Measurements from ENCODE around the gene ALK. TPM values are rescaled to one million over a fixed set of nuclear protein-coding genes. Genes with fewer than 3 reads are reported as not detected.

The ALK gene
- total RNA-seq, 2 donors from 2014 or later = 0.13 to 0.46 TPM

DNA sequence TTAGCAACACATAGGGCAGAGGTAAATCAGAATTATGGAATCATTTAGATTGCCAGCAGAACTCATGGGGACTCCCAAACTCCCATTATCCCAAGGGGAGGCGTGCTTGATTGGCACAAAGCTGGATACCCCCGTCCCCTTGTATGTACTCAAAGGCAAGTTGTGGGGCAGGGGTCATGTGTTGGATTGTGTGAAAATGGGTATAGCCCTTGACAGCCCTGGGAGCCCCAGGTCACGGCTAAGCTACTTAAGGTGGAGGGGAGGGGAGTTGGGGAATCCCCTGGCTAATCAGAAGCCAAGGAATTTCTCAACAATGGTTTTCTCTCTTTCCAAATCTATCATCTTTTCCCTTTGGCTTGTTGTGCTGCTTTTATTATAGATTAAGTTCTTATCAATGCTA is 773.4 kb downstream of the ALK start:
- WGBS, 2 experiments (ENCODE audit: insufficient coverage in 1 of 2, insufficient read length in 1 of 2) = 91% methylated on average over 3 of the region's 3 CpGs; no CpG with 5 or more reads in 1 of the 2 experiments
- H3K9me3 Mint-ChIP-seq = no peaks in the 10 kb centered on the region
- no peaks in the 10 kb centered on the region for H3K27me3 Mint-ChIP-seq (ENCODE audit: insufficient read depth)
- peaks cover 10% of the 10 kb centered on the region for H3K36me3 Mint-ChIP-seq (ENCODE audit: low read depth)
- H3K4me3 ChIP-seq (ENCODE audit: low read length) = no peak overlapping the region
- H3K36me3 ChIP-seq (ENCODE audit: control insufficient read depth, insufficient read depth, low read length) = peaks cover 9% of the 10 kb centered on the region
- peaks cover 13% of the 10 kb centered on the region for H3K4me1 Mint-ChIP-seq
- no peak overlapping the region for H3K4me3 Mint-ChIP-seq
- TF ChIP-seq CTCF (conservative IDR thresholded peaks at IDR 0.05) = no peak
- H3K4me1 ChIP-seq (ENCODE audit: control insufficient read depth, insufficient read depth, low read length) = peaks cover 3% of the 10 kb centered on the region
- H3K27ac Mint-ChIP-seq = no peak overlapping the region
- H3K9ac ChIP-seq (ENCODE audit: extremely low read depth, low read length, poor library complexity, severe bottlenecking) = no peak overlapping the region
- DNase-seq = no peak
- H3K27me3 ChIP-seq (ENCODE audit: control insufficient read depth, insufficient read depth, low read length, poor library complexity, severe bottlenecking) = no peaks in the 10 kb centered on the region
- H3K9me3 ChIP-seq (ENCODE audit: control insufficient read depth, low read length) = no peaks in the 10 kb centered on the region
- H3K27ac ChIP-seq (ENCODE audit: low read depth, low read length) = no peak overlapping the region

GRCh38 chr2:29146197-29146596 is 775.2 kb downstream of the ALK start:
- peaks cover 7% of the 10 kb centered on the region for H3K36me3 ChIP-seq (ENCODE audit: control insufficient read depth, insufficient read depth, low read length)
- peaks cover 3% of the 10 kb centered on the region for H3K4me1 ChIP-seq (ENCODE audit: control insufficient read depth, insufficient read depth, low read length)
- no peak for DNase-seq
- no peaks in the 10 kb centered on the region for H3K27me3 ChIP-seq (ENCODE audit: control insufficient read depth, insufficient read depth, low read length, poor library complexity, severe bottlenecking)
- no peak overlapping the region for H3K4me3 ChIP-seq (ENCODE audit: low read length)
- H3K4me3 Mint-ChIP-seq = no peak overlapping the region
- H3K27ac ChIP-seq (ENCODE audit: low read depth, low read length) = no peak overlapping the region
- no peak overlapping the region for H3K27ac Mint-ChIP-seq
- no peaks in the 10 kb centered on the region for H3K9me3 Mint-ChIP-seq
- H3K4me1 Mint-ChIP-seq = peaks cover 13% of the 10 kb centered on the region
- no peaks in the 10 kb centered on the region for H3K27me3 Mint-ChIP-seq (ENCODE audit: insufficient read depth)
- TF ChIP-seq CTCF (conservative IDR thresholded peaks at IDR 0.05) = no peak
- no peaks in the 10 kb centered on the region for H3K9me3 ChIP-seq (ENCODE audit: control insufficient read depth, low read length)
- H3K36me3 Mint-ChIP-seq (ENCODE audit: low read depth) = peaks cover 2% of the 10 kb centered on the region
- 86 to 93% methylated on average over 1 to 3 of the region's 3 CpGs for WGBS, 2 experiments (ENCODE audit: insufficient coverage in 1 of 2, insufficient read length in 1 of 2)
- no peak overlapping the region for H3K9ac ChIP-seq (ENCODE audit: extremely low read depth, low read length, poor library complexity, severe bottlenecking)

DNA sequence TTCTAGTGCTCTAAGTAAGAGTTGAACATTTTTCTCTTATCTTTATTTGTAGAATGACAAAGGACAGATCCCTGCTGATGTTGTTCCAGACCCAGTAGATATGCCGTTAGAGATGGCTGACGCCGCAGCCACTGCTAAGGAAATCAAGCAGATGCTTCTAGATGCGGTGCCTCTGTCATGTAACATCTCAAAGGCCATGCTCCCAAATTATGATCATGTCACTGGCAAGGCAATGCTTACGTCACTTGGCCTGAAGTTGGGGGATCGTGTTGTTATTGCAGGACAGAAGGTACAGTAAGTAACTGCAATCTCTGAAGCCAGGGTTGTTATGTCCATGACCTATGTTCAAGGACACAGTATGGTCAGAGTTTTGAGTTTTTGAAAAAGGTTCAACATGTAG is 777.7 kb downstream of the ALK start:
- Histone ChIP-seq H3K9ac (ENCODE audit: extremely low read depth, low read length, poor library complexity, severe bottlenecking) (no peak overlapping the region), H3K36me3 (ENCODE audit: control insufficient read depth, insufficient read depth, low read length) (peaks cover 7% of the 10 kb centered on the region), H3K9me3 (ENCODE audit: control insufficient read depth, low read length) (peaks cover 7% of the 10 kb centered on the region), H3K27ac (ENCODE audit: low read depth, low read length) (no peak overlapping the region), H3K4me1 (ENCODE audit: control insufficient read depth, insufficient read depth, low read length) (peaks cover 3% of the 10 kb centered on the region), H3K27me3 (ENCODE audit: control insufficient read depth, insufficient read depth, low read length, poor library complexity, severe bottlenecking) (no peaks in the 10 kb centered on the region), H3K4me3 (ENCODE audit: low read length) (no peak overlapping the region)
- H3K27ac Mint-ChIP-seq = no peak overlapping the region
- DNase-seq = no peak
- no peak for TF ChIP-seq CTCF (conservative IDR thresholded peaks at IDR 0.05)
- peaks cover 2% of the 10 kb centered on the region for H3K27me3 Mint-ChIP-seq (ENCODE audit: insufficient read depth)
- H3K4me1 Mint-ChIP-seq = peaks cover 10% of the 10 kb centered on the region
- H3K9me3 Mint-ChIP-seq = peaks cover 10% of the 10 kb centered on the region
- peaks cover 13% of the 10 kb centered on the region for H3K36me3 Mint-ChIP-seq (ENCODE audit: low read depth)
- WGBS, 2 experiments (ENCODE audit: insufficient coverage in 1 of 2, insufficient read length in 1 of 2) = 86 to 90% methylated on average over 6 of the region's 6 CpGs
- no peak overlapping the region for H3K4me3 Mint-ChIP-seq

Other genes with a start within 250 kb of the ALK start
- 10 to 100 TPM; 80.1 to 97.2 TPM for gene YPEL5, start 225.4 kb upstream of the ALK start, total RNA-seq